SK-N-MC (cell line): ENCODE measurements around the gene ZNF644.
"Not testable (repeated sequence)": the region's sequence is repeated elsewhere in the genome, so short reads cannot be mapped to it uniquely, and the experiment has no call there.

Experiments used
- DNase-seq: peaks from one replicate; pipeline ENCODE4 v3.0.0-alpha.2; 2011; ENCODE audit warnings: low read depth, low spot score
- H3K27ac ChIP-seq: fragments of 200-600 bp; sonication (generic); 2 replicates; pipeline ENCODE4 v1.5.1; 2016; ENCODE audit warnings: mixed run types
- H3K36me3 ChIP-seq: fragments of 200-600 bp; sonication (generic); 2 replicates; pipeline ENCODE4 v1.6.1; 2017; ENCODE audit warnings: antibody characterized with exemption, low read length, mixed read lengths; ENCODE audit not compliant: insufficient read depth
- H3K4me3 ChIP-seq: fragments of 200-600 bp; sonication (generic); 2 replicates; pipeline ENCODE4 v1.5.1; 2016
- H3K9ac ChIP-seq: fragments of 200-600 bp; sonication (generic); 2 replicates; pipeline ENCODE4 v1.8.0; 2017; ENCODE audit warnings: mixed run types, mixed read lengths; ENCODE audit not compliant: insufficient read length
- H3K9me3 ChIP-seq: fragments of 200-600 bp; sonication (generic); 2 replicates; pipeline ENCODE4 v1.6.1; 2017; ENCODE audit warnings: low read depth, mild to moderate bottlenecking, antibody characterized with exemption, low read length, moderate library complexity, mixed read lengths
- EZH2 ChIP-seq: fragments of 200-600 bp; sonication (generic); IDR thresholded peaks from one replicate; pipeline ENCODE4 v1.6.1; 2017; ENCODE audit warnings: antibody characterized with exemption
- FOXP2 ChIP-seq: optimal IDR thresholded peaks from 2 replicates; pipeline ENCODE3; 2011; ENCODE audit warnings: mild to moderate bottlenecking, moderate library complexity; ENCODE audit not compliant: insufficient read depth; ENCODE audit errors: extremely low read length, control extremely low read depth
- POLR2AphosphoS5 ChIP-seq: IDR thresholded peaks from 2 replicates; pipeline ENCODE4 v1.6.1; 2012; ENCODE audit warnings: mild to moderate bottlenecking, low read depth, low read length, borderline replicate concordance

The ZNF644 gene

DNA sequence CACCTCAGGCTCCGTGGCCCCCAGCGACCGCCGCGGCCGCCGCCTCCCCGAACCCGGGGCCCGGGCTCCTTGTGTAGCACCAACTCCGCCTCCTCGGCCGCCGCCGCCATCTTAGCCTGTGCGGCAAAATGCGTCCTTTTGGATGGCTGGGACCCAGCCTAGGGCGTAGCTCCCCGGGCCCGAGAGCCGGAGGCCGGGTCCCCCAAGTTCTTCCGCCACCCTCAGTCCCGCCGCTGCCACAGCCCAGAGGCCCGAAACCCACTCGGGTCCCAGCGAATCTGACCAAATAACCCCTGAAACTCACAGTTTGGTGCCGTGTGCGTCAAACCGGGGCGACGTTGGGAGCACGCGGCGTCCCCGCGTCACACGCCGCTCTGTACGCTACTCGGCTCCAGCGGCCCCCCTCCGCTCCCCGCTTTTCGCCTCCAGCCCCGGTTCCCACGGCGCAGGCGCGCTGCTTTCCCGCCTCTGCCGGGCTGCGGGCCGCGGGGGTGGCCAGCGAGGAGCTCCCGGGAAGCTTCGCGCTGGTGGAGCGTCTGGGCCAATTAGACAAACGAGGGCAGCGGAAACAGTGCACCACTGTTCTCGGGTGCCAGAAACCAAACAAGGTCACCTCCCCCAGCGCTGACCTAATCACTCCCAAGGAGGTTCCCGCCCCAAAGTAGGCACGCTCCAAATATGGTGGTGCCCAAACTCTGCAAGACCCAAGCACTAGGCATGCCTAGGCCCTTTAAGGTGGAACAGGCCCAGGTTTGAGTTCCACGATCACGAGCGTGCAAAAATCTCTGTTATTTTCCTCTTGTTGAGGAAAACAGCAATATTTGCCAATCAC lies at the start of gene ZNF644:
TSS of gene ZNF644 (minus strand) at position 350 of the 832 bp plus-strand sequence. CDS start 39,682 bp downstream, outside the sequence.
- H3K27ac ChIP-seq = peak within 1 kb of the TSS; percentile 97
- peaks cover 38% of the 10 kb centered on the region for H3K36me3 ChIP-seq
- H3K9ac ChIP-seq = peak within 1 kb of the TSS; percentile 96
- H3K9me3 ChIP-seq = no peaks in the 10 kb centered on the region
- TF ChIP-seq POLR2AphosphoS5 (peak; percentile 78; the same call in 1 of the 2 replicates), FOXP2 (no peak)
- peak within 1 kb of the TSS; percentile 88 for H3K4me3 ChIP-seq
- no peak for DNase-seq

DNA sequence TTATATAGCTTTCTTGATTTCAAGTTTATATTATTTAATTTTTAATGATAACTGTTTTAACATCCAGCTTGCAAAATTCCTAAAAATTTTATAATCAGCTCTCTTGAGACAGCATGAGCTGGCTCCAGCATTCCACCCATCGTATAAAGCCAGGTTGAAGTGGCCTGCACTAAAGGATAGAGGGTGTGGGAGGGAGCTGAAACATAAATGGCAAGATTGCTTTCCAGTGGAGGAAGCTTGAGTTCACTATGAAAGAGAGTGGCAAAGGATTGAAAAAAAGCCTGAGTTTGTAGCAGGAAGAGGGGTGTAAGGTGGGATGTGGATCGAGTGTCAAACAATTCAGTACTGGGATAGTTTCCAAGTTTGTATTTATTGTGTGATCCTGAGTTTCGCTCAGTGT lies 48.5 kb upstream of the ZNF644 start:
- Histone ChIP-seq H3K27ac (no peak overlapping the region), H3K9me3 (no peaks in the 10 kb centered on the region), H3K4me3 (no peak overlapping the region), H3K36me3 (no peaks in the 10 kb centered on the region), H3K9ac (no peak overlapping the region)
- DNase-seq = no peak
- TF ChIP-seq EZH2 = no peak
- TF ChIP-seq POLR2AphosphoS5 = no peak
- TF ChIP-seq FOXP2 = no peak

DNA sequence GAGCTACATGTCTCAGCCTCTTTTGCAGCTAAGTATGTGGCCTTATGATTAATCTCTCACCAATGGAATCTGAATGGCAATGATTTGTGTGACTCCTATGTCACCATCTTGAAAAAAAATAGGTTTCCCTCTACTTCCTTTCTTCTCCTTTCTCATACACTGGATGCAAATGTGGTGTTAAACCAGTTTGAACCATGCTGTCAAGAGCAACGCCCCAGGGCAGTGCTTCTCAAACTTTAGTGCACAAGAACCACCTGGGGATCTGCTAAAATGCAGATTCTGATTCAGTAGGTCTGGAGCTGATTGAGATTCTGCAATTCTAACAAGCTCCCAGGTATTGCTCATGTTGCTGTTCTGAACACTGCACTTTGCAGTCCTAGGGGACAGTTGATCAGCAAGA lies 44.7 kb upstream of the ZNF644 start:
- no peak for DNase-seq
- no peaks in the 10 kb centered on the region for H3K36me3 ChIP-seq
- no peak overlapping the region for H3K9ac ChIP-seq
- TF ChIP-seq EZH2 (no peak), POLR2AphosphoS5 (no peak), FOXP2 (no peak)
- no peaks in the 10 kb centered on the region for H3K9me3 ChIP-seq
- H3K4me3 ChIP-seq = no peak overlapping the region
- no peak overlapping the region for H3K27ac ChIP-seq

DNA sequence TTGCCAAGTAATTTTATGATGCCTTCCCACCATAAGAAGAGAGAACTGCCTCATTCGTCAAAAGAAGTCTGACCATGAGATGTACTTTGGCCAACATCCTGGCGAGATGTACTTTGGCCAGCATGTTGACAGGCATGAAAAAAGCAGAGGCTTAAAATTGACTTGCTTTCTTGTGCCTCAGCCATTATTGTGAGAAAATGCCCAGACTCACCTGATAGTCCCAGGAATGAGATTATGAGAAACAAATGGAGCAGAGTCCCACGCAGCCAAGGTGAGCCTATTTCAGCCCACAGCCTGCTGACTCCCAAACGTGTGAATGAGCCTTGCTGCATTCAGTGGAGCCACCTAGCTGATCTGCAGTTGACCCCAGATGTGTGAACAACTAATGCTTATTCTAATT lies 43.5 kb upstream of the ZNF644 start:
- TF ChIP-seq EZH2 (no peak), POLR2AphosphoS5 (no peak), FOXP2 (no peak)
- no peak overlapping the region for H3K4me3 ChIP-seq
- H3K27ac ChIP-seq = no peak overlapping the region
- no peak for DNase-seq
- H3K36me3 ChIP-seq = no peaks in the 10 kb centered on the region
- no peaks in the 10 kb centered on the region for H3K9me3 ChIP-seq
- H3K9ac ChIP-seq = no peak overlapping the region

DNA sequence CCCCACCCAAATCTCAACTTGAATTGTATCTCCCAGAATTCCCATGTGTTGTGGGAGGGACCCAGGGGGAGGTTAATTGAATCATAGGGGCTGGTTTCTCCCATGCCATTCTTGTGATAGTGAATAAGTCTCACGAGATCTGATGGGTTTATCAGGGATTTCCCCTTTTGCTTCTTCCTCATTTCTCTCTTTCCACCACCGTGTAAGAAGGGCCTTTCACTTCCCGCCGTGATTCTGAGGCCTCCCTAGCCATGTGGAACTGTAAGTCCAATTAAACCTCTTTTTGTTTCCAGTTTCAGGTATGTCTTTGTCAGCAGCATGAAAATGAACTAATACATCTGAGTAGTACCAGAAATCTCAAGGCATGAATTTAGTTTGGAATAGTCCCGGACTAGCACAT lies 41.6 kb upstream of the ZNF644 start:
- H3K36me3 ChIP-seq, H3K9ac ChIP-seq, H3K27ac ChIP-seq, H3K4me3 ChIP-seq, DNase-seq, H3K9me3 ChIP-seq: not testable (repeated sequence)

DNA sequence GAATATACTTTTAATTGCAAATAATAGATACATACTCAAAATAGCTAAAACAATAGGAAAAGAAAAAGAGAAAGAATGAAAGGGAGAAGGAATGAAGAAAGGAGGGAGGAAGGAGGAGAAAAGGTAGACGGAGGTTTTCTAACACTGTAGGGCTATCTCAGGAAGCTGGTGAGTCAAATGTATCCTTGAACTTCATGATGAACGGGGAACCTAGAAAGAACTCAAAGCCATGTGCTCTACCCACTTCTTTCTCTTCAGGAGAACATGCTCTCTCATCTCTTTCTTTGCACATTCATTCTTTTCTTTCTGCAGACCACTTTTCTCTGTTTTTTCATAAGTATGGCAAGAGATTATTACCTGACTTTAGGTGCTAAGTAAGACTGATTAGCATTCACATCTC lies 37.3 kb upstream of the ZNF644 start:
- Histone ChIP-seq H3K36me3 (no peaks in the 10 kb centered on the region), H3K4me3 (no peak overlapping the region), H3K9me3 (no peaks in the 10 kb centered on the region), H3K27ac (no peak overlapping the region), H3K9ac (no peak overlapping the region)
- no peak for TF ChIP-seq EZH2
- TF ChIP-seq FOXP2 = no peak
- no peak for DNase-seq

DNA sequence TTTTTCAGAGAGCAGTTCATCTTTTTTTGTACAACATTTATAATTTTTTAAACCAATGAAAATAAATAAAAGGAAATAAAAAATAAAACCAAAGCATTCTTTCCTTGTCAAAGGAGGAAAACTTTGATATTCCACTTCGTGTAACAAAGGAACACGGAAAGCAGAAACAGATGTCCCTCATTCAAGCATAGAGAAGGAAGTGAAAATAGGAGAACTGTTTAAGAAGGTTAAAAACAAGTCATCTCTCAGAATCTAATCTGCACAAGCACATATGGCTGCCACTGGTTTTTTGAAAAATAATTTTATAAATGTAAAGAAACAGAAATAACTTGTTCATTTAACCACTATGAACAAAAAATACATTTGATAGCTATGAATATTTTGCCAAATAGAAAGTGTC lies 35.9 kb upstream of the ZNF644 start:
- no peak for TF ChIP-seq POLR2AphosphoS5
- TF ChIP-seq EZH2 = no peak
- TF ChIP-seq FOXP2 = no peak
- Histone ChIP-seq H3K27ac (no peak overlapping the region), H3K4me3 (no peak overlapping the region; the same call in 1 of the 2 replicates), H3K9ac (no peak overlapping the region), H3K36me3 (no peaks in the 10 kb centered on the region), H3K9me3 (no peaks in the 10 kb centered on the region)
- no peak for DNase-seq

DNA sequence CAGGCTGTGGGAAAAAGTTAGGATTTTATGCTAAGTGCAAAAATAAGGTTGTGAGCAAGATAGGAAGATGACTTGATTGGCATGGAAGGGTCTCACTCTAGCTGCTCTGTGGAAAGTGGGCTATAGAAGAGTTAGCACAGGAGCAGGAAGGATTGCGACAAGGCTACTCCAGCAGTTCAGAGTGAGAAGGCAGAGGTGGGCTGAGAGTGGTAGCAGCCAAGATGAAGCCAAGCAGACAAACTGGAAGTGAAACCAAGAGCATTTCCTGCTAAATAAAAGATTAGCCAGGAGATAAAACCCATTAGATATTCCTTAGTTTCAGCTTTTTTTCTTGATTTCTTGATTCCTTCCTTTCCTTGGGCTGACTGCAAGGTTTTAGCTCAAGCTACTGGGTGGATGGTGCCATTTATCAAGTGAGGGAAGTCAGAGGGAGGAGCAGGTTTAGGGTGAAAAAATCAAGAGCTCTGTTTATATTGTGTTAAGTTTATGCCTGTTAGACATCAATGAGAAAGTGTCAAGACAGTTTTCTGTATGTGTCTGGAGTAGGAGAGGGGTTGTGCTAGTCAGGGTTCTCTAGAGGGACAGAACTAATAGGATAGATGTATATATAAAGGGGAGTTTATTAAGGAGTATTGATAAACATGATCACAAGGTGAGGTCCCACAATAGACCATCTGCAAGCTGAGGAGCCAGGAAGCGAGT lies 33.1 kb upstream of the ZNF644 start:
- TF ChIP-seq POLR2AphosphoS5 (no peak), FOXP2 (no peak), EZH2 (no peak)
- no peaks in the 10 kb centered on the region for H3K36me3 ChIP-seq
- no peak overlapping the region for H3K27ac ChIP-seq
- no peaks in the 10 kb centered on the region for H3K9me3 ChIP-seq
- DNase-seq = no peak
- no peak overlapping the region for H3K9ac ChIP-seq
- no peak overlapping the region for H3K4me3 ChIP-seq

DNA sequence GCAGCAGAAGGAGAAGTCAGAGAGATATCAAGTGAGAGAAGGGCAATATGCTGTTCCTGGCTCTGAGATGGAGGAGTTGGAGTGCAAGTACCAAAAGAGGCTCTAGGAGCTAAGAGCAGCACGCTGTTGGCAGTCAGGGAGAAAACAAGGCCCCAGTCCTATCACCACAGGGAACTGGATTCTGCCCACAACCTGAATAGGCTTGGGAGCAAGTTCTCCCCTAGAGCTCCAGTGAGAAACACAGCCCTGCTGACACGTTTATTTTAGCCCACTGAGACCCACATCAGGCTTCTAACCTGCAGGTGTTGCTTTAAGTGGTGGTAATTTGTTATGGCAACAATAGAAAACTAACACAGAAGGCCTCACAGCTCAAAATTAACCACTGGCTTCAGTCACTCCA lies 31.8 kb upstream of the ZNF644 start:
- no peak overlapping the region for H3K4me3 ChIP-seq
- no peaks in the 10 kb centered on the region for H3K9me3 ChIP-seq
- H3K27ac ChIP-seq = no peak overlapping the region
- no peaks in the 10 kb centered on the region for H3K36me3 ChIP-seq
- no peak for TF ChIP-seq FOXP2
- no peak for TF ChIP-seq EZH2
- no peak for TF ChIP-seq POLR2AphosphoS5
- DNase-seq = no peak
- H3K9ac ChIP-seq = no peak overlapping the region

DNA sequence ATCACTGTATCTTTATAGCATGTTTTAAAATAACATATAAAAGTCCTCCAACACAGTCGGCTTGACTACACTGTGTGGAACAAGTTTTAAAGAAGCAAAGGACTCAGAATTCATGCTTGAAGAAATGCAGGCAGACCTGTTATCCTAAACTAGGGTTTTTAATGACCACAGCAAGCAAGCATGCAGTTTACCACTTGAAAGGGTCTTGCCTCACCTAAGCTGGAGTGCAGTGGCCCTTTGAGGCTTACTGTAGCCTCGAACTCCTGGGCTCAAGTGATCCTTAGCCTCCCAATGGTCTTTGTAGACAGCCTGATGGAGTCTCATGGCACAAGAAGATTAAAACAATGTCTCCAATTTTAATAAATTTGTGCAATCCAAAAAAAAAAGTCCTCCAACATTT lies 27.7 kb upstream of the ZNF644 start:
- H3K36me3 ChIP-seq, H3K4me3 ChIP-seq, H3K9me3 ChIP-seq, H3K9ac ChIP-seq, DNase-seq, H3K27ac ChIP-seq: not testable (repeated sequence)
